Measurements from ENCODE around the gene IPP.

Gene IPP

DNA sequence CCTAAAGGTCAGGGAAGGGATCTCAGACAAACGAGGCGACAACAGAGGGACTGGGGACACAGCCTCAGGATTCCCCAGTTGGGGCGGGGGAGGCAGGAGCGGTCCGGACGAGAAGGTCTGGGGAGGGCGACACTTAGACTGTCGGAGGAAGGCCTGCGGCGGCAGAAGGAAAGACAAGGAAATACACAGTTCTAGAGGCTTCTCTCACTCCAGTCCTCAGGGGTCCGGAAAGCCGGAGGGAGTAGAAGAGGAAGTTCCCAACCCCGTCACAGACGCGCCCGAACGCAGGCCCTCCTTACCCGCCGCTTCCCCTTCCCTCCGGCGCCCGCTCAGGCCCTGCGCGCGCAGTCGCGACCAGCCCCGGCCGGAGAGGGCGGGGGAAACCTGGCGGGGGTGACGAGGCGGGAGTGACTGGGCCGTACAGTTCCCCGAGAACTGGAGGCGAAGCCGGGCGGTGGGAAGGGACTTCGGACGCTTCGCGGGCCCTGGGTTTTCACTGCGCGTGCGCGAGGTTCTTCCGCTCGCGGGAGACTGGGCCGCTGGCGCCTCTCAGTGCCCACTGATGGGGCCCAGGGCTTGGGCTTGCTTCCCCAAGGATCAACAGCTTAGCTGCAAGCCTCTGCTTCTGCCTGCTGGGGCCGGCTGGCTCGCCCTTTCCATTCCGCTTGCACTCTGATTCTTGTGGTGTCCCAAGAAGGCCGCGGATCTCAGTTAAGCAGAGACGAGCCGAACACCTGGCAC lies at the start of gene IPP:
Gene IPP, minus strand, starts transcription at position 356 of the 741 bp plus-strand sequence. CDS start 4,242 bp downstream, outside the sequence.
- DNase-seq: peak; percentile 27 to 96 (median 90)

DNA sequence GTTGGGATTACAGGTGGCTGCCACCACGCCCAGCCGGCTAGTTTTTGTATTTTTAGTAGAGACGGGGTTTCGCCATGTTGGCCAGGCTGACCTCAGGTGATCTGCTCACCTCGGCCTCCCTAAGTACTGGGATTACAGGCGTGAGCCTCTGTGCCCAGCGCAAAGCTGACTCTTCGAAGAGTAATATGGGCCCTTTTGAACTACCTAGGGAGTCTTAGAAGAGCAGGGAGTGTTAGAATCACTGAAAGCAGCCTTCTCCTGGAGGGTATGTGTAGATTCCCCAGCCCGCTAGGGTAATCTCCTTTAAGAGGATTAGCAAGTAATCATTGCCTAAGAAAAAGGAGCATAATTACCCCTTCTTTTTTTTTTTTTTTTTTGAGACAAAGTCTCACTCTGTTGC lies 46.5 kb upstream of the IPP start:
- no peak for DNase-seq

DNA sequence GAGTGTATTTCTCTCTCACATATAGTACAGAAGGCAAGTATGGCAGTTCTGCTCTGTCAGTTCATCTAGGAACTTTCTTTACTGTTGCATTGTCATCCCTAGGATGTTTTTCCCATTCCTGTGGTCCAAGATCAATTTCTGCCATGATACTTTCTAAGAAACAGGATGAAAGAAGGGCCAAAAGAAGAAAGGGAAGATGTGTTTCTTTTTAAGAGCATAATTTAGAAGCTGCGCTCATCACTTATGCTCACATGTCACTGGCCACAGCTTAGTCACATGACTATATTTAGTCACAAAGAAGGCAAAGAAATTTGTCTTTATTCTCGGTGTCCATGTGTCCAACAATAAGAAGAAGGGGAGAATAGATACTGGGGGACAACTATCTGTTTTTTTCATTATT lies 45.9 kb upstream of the IPP start:
- DNase-seq: no peak

DNA sequence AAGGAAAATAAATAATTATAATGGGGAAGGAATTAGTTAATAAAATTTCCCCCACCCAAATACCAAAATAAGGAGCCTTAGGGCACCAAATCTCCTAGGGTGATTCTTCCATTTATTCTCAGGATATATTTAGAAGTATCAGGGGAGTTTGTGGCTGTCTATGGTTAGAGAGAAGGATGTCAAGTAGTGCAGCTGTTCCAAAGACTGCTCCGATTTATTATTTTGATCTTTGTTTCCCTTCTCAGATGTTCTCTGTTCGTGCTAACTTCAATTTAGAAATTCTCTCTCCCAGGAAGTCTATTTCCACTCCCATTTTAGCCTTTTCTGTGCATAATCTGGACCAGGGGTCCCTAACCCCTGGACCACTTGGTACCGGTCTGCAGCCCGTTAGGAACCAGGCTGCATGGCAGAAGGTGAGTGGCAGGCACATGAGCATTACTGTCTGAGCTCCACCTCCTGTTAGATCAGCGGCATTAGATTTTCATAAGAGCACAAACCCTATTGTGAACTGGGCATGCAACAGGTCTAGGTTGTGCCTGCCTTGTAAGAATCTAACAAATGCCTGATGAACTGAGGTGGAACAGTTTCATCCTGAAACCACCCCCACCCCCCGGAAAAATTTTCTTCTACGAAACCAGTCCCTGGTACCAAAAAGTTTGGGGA lies 43.6 kb upstream of the IPP start:
- no peak for DNase-seq

DNA sequence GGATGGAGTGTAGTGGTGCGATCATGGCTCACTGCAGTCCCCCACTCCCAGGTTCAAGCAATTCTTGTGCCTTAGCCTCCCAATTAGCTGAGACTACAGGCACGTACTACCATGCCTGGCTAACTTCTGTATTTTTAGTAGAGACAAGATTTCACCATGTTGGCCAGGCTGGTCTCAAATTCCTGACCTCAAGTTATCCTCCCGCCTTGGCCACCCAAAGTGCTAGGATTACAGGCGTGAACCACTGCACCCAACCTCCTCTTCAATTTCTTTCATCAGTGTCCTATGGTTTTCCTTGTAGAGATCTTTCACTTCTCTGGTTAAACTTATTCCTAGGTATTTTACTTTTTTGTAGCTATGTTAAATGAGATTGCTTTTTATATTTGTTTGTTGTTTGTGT lies 42.3 kb upstream of the IPP start:
- no peak for DNase-seq

DNA sequence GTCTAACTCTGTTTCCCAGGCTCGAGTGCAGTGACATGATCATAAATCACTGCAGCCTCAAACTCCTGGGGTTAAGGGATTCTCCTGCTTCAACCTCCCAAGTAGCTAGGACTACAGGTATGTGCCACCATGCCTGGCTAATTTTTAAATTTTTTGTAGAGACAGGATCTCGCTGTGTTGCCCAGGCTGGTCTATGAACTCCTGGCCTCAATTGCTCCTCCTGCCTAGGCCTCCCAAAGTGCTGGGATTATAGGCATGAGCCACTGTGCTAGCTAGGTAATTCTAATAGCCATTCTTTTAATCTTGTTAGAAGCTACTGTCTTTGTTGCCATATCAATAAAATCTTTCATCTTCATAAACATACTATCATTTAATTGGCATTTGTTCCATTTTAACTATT lies 39.1 kb upstream of the IPP start:
- DNase-seq: no peak

DNA sequence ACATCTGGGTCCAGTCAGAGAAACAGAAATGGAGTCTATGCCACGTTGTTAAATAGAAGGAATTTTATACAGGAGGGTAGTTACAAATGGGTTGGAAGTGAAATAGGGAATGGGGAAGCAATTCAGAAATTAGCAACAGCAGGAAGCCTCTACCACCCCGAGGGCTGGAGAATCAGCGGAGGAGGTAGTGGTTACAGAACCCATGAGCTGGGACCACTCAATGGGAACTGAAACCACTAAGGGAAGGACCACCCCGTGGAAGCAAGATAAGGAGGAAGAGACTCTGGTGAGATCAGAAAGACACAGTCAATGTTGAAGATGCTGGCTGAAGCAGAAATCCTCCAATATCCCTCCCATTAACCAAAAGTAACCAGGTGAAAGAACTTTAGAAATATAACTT lies 37.5 kb upstream of the IPP start:
- DNase-seq: peak in 10 of 56 donors; percentile 1 to 27 (median 8)

DNA sequence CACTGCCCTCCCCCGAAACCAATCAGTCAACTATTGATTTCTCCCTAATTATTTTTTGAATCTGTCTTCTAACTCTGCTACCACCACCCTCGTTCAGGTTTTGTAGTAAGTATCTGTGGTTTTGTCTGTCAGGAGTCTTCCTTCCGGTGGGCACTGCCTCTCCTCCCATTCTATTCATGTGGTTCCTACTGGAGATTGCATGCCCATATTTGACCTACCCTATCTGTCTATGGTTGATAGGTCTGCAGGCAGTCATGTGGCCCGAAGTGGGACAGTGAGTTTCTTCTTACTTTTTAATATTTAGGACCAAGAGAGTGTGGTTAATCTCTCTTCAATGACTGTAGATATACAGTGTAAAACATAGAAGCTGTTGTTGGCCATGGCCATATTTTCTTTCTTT lies 35.1 kb upstream of the IPP start:
- DNase-seq: no peak

DNA sequence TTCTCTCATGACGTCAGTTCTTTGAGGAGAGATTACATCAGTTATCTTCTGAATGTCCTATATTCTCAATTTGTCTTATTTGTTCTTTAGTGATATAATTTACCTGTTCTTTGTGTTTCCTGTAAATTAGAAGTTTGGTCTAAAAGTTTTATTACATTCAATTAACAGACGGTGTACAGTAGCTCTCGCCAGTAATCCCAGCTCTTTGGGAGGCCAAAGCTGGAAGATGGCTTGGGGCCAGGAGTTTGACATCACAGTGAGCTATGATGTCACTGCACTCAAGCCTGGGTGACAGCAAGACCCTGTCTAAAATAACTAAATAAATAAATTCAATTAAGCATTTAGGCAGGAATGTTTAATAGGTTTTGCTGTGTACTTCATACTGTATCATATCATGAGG lies 25.3 kb upstream of the IPP start:
- no peak for DNase-seq

DNA sequence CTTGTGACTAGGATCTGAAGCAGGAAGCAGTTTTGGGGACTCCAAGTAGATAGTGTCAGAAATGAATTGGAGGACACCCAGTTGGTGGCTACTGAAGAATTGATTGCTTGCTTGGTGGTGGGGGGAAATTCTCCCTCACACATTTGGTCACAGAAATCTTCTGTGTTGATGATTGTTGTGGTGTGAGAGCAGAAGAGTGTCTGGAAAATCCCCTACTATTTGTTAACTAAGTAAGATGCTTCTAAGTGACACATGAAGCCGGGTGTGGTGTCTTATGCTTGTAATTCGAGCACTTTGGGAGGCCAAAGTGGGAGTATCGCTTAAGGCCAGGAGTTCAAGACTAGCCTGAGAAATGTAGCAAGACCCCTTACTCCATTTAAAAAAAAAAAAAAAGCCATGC lies 22.5 kb upstream of the IPP start:
- DNase-seq: no peak

DNA sequence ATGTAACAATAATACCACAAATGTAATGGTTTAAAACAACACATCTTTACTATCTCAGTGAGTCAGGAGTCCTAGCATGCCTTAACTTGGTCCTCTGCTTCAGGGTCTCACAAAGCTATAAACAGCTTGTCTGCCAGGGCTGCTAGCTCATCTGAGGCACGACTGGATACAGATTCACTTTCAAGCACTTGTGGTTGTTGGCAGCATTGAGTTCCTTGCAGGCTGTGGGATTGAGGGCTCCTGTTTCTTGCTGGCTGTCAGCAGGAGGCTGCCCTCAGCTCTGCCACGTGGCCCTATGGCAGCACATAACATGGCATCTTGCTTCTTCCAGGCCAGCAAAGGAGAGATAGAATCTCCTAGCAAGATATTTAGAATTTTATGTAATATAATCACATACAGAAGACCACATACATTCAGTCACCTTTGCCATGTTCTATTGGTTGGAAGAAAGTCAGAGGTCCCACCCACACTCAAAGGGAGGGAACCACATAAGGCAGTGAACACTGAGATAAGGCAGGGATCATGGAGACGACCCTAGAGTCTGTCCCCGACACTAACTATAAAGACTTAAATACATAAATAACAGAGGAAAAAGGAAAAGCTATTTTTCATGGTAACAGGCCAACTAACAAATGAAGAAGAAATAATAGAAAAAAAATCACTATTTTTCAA lies 18.9 kb upstream of the IPP start:
- no peak for DNase-seq

DNA sequence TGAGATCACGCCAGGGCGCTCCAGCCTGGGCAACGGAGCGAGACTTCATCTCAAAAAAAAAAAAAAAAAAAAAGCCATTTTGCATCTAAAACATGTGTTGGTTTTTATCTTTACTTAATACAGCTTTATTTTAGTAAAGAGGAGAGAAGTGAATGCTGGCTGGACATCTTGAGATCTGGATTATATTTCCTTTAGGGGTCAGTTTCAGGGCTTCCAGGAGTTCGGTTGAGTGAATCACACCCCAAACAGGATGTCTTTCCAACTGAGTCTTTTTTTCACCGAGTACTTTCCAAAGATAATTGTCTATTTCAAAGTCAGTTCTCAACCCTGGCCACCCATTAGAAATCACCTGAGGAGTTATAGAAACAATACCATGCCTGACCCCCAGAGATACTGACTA lies 16.6 kb upstream of the IPP start:
- DNase-seq: no peak

DNA sequence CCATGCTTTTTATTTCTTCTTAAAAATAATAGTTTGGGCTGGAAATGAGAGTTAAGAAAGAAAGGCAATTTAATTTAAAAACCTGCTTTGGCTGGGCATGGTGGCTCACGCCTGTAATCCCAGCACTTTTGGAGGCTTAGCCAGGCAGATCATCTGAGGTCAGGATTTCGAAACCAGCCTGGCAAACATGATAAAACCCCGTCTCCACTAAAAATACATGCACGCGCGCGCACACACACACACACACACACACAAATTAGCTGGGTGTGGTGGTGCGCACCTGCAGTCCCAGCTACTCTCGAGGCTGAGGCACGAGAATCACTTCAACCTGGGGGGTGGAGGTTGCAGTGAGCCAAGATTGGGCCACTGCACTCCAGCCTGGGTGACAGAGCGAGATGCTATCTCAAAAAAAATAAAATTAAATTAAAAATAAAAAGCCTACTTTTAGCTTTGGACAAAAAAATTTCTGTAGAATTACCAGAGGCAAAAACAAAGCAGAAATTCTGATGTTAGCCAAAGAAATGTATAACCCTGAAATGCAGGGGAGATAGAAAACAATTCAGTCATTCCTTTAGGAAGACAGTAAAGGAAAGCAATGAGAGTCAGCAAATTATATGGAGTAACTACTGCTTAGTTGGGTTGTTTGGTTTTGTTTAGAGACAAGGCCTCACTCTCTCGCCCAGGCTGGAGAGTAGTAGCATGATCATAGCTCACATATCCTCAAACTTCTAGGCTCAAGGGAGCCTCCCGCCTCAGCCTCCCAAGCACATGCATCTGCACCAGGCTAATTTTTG lies 15.7 kb upstream of the IPP start:
- no peak for DNase-seq

DNA sequence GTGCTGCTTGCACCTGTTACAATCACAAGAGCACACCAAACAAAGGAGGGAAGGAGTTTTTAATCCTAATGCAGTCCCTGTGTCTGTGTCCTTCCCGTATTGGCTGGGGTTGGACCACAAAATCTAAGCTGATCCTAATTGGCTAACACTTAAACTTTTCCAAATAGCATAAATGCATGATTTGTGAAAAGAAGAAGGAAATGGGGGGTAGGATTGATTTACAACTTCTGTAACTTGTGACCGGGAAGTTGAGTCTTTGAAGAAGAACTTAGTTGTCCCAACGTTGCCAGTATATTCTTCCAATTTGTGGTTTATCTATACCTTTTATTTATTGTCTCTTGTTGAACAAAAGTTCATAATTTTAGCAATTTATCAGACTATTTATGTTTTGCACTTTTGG lies 11.8 kb upstream of the IPP start:
- no peak for DNase-seq

DNA sequence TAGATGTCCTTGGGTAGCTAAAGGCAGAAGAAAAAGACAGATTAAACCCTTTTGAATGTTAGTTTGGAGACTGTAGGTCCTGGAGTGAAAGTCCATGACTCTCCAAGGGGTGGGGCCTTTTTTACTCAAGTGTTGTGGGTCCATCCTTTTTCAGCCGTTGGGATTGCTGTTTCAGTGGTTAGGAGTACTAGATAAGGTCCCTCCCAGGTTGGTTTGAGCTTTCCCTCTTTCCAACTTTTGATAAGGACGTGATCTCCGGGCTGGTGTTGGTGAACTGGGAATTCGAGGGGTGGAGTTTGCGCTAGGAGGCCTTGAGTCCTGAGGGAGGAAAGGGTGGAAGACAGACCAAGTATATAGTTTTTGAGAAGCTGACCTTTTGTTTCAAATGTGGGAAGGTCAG lies 5.2 kb upstream of the IPP start:
- no peak for DNase-seq

DNA sequence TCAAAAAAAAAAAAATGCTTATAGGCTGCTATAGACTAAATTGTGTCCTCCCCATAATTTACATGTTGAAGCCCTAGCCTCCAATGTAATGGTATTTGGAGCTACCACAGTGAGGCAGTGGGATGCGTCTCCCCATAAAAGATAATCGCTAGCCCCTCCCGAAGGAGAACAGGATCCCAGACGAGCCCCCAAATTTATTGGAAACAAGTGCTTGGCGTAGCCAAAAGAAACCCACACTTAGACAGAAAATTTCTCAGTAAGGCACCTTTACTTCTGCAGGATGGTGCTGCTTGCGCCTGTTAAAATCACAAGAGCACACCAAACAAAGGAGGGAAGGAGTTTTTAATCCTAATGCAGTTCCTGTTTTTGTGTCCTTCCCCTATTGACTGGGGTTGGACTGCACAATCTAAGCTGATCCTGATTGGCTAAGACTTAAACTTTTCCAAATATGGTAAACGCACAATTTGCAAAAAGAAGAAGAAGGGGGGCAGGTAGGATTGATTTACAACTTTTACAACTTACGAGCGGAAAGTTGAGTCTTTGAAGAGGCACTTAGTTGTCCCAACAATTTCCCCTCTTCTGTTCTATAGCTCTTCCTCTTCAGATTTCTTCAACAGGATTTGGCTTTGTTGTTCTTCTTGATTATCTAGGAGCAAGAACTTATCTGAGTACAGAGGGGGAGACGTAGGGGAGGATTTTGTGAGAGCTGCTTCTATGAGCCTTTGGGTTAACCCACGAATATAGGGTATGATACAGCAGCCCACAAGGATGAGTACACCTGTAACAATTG lies 3.0 kb upstream of the IPP start:
- no peak for DNase-seq

DNA sequence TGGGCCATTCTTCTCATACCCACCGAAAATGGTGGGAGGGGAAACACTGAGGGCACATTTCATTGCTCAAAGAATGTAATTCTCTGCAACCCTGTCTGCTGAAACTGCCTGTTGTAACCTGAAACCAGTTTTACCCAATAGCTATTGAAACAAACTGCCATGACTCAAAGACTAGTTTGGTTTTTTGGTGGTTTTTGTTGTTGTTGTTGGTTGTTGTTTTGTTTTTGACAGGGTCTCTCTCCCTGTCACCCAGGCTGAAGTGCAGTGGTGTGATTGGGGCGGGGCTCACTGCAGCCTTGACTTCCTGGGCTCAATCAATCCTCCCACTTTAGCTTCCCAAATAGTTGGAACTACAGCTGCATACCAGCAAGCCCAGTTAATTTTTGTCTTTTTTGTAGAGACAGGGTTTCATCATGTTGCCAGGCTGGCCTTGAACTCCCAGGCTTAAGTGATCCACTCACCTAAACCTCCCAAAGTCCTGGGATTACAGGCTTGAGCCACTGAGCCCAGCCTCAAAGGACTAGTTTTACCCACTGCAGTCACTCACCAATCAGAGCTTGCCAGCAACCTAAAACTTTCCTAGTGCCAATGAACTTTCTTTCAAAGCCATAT lies 2.1 kb upstream of the IPP start:
- no peak for DNase-seq

DNA sequence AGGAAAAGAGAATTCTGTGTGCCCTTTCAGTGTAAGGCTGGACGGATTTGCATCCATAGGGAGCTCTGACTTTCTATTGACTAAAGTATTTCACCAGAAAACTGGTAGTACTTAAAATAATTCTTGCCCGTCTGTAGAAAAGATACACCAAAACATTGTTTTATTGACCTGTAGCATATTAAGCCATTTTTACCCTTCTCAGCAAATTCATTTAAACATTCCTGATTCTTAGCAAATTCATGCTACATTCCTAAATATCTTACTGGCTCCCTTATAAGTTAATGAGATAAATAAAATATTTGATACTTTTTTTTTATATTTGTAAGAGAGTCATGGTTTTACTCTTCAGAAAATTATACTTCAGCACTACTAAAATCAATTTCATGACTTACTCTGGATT lies 1.6 kb upstream of the IPP start:
- DNase-seq: no peak

DNA sequence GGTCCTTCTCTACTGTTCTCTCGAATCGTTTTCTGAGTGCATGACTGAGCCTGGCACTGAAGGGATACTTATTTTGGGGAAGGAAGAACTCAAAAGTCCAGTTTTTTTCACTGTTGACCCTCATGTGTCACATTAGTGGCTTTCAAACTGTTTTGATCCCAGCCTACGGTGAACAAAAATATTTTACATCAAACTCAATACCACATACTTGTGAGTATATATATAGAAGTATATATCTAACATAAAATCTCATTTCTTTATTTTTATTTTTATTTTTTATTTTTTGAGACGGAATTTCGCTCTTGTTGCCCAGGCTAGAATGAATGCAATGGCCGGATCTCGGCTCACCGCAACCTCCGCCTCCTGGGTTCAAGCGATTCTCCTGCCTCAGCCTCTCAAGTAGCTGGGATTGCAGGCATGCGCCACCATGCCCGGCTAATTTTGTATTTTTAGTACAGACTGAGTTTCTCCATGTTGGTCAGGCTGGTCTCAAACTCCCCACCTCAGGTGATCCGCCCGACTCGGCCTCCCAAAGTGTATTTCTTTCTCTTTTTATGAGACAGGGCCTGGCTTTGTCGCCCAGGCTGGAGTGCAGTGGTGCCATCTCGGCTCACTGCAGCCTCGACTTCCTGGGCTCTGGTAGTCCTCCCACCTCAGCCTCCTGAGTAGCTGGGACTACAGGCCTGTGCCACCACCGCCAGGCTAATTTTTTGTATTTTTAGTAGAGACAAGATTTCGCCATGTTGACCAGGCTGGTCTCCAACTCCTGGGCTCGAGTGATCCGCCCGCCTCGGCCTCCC lies 786 bp upstream of the IPP start:
- DNase-seq: peak in 1 of 56 donors; percentile 13

DNA sequence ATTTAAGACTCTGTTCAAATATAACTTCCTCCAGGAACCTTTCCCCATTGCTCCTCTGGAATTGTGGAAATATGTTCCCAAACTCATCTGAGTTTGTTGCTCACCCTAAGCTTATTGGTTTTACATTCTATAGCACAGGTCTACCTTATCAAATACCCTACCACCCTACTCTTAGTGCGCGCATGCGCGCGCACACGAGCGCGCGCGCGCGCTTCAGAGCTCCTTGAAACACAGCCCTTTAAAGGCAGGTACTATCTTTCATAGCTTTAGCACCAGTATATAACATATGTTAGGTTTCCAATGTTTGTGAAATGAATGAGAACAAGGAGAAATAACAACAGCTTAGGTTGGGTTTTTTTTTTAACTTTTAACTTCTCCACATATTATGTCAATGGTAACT lies 3.5 kb downstream of the IPP start:
- no peak for DNase-seq
